ENCODE data around the gene DMAC2L. TPM values are rescaled to one million over a fixed set of nuclear protein-coding genes. Genes with fewer than 3 reads are reported as not detected.

Gene DMAC2L
- total and polyA plus RNA-seq, 10 of the 15 experiments (the other 5 are each of a cell fraction or from before 2014, with no cell fraction given): 9.5 to 76.3 (median 28.2) TPM

GRCh38 chr14:50357753-50358395 lies 45.8 kb downstream of the DMAC2L start:
- intact Hi-C loops (cut with micrococcal nuclease; ENCODE audit: unreplicated experiment): no loop called here
- Histone ChIP-seq H3K9me3 (replicated peaks; ENCODE audit: control insufficient read depth, insufficient read depth, low read length) (no peaks in the 10 kb centered on the region; the same call in 2 of the 3 replicates), H4K20me1 (ENCODE audit: control insufficient read depth, insufficient read depth) (no peaks in the 10 kb centered on the region), H3K36me3 (ENCODE audit: control insufficient read depth in 2 of 2, insufficient read depth in 2 of 2, low read length in 1 of 2) (peaks cover 0 to 4% of the 10 kb centered on the region in 2 experiments; a peak in 2 of 4 replicates), H3K27me3 (replicated peaks in 1 of 2; ENCODE audit: control insufficient read depth in 2 of 2, insufficient read depth in 2 of 2, low read length in 1 of 2) (no peaks in the 10 kb centered on the region), H3K4me1 (ENCODE audit: control insufficient read depth, insufficient read depth, low read length) (no peaks in the 10 kb centered on the region), H3K9ac (ENCODE audit: control insufficient read depth, insufficient read depth, low read length) (no peak overlapping the region), H3K4me2 (ENCODE audit: control insufficient read depth, insufficient read depth) (no peak overlapping the region), H3K4me3 (no peak overlapping the region), H3K79me2 (ENCODE audit: control insufficient read depth, insufficient read depth, low read length) (peaks cover 2% of the 10 kb centered on the region), H2AFZ (ENCODE audit: control insufficient read depth, low read depth, low read length) (no peak overlapping the region), H3K27ac (ENCODE audit: control insufficient read depth, insufficient read depth) (no peak overlapping the region)
- TF ChIP-seq CBX5 (IDR thresholded peaks at IDR 0.05; ENCODE audit: low read depth) (no peak), SPI1 (IDR thresholded peaks at IDR 0.05; ENCODE audit: borderline replicate concordance, insufficient read depth, low read depth, low read length) (no peak), CBX3 (IDR thresholded peaks at IDR 0.05; ENCODE audit: borderline replicate concordance, low read depth) (no peak), NR2F1 (conservative IDR thresholded peaks at IDR 0.05) (no peak), HCFC1 (IDR thresholded peaks at IDR 0.05; ENCODE audit: low read length) (no peak), SIX5 (IDR thresholded peaks at IDR 0.05; ENCODE audit: low read depth, low read length, severe bottlenecking) (no peak), RFX5 (IDR thresholded peaks at IDR 0.05; ENCODE audit: low read depth, low read length) (no peak), SMC3 (IDR thresholded peaks at IDR 0.05; ENCODE audit: borderline replicate concordance, low read length) (no peak), ZBTB4 (CRISPR knock-in tag; IDR thresholded peaks at IDR 0.05) (no peak), SUPT20H (IDR thresholded peaks at IDR 0.05; ENCODE audit: borderline replicate concordance, control insufficient read depth, low read depth, low read length) (no peak), NFYA (IDR thresholded peaks at IDR 0.05; ENCODE audit: borderline replicate concordance, low read depth, low read length) (no peak), ZBTB33 (IDR thresholded peaks at IDR 0.05) (no peak), RELB (IDR thresholded peaks at IDR 0.05; ENCODE audit: low read depth) (no peak)
- no peak for FAIRE-seq
- SMC1A ChIA-PET (ENCODE audit: uncharacterized antibody, unreplicated experiment): interaction anchor here (1.0 to 1.5 kb wide), 3 partner anchors 8 to 13 kb away, joined by 3 read pairs; no protein-coding TSS in a partner anchor
- CTCF ChIA-PET: interaction anchor here (1.6 to 2.2 kb wide), 2 partner anchors 10 to 37 kb away, joined by 6 read pairs; no protein-coding TSS in a partner anchor
- ATAC-seq: no peak
- WGBS (ENCODE audit: insufficient coverage, insufficient replicate concordance, low lambda C conversion rate, missing lambda C conversion rate): 96% methylated on average over 4 of the region's 4 CpGs
- DNase-seq (ENCODE audit: low read depth, low spot score): no peak
- RAD21 ChIA-PET (ENCODE audit: unreplicated experiment): interaction anchor here (0.5 kb wide), 1 partner anchor 171 kb away, joined by 4 read pairs; no protein-coding TSS in a partner anchor
- POLR2A ChIA-PET: interaction anchor here (0.6 to 1.9 kb wide), 3 partner anchors 10 to 37 kb away, joined by 3 to 4 read pairs (median 3); no protein-coding TSS in a partner anchor
- in situ Hi-C loops (cut with MboI): no loop called here
- no TSS peak for BruUV-seq (replicated peaks)
